ENCODE measurements around the gene ATP8A1. TPM values are rescaled to one million over a fixed set of nuclear protein-coding genes. Genes with fewer than 3 reads are reported as not detected.

Gene ATP8A1
- total RNA-seq, 4 donors from 2014 or later = 4.9 to 13.8 (median 5.2) TPM

GRCh38 chr4:42484630-42485029 is 172.3 kb downstream of the ATP8A1 start:
- intact Hi-C loops (cut with DNase I; ENCODE audit: low total_unique reads) = no loop called here

DNA sequence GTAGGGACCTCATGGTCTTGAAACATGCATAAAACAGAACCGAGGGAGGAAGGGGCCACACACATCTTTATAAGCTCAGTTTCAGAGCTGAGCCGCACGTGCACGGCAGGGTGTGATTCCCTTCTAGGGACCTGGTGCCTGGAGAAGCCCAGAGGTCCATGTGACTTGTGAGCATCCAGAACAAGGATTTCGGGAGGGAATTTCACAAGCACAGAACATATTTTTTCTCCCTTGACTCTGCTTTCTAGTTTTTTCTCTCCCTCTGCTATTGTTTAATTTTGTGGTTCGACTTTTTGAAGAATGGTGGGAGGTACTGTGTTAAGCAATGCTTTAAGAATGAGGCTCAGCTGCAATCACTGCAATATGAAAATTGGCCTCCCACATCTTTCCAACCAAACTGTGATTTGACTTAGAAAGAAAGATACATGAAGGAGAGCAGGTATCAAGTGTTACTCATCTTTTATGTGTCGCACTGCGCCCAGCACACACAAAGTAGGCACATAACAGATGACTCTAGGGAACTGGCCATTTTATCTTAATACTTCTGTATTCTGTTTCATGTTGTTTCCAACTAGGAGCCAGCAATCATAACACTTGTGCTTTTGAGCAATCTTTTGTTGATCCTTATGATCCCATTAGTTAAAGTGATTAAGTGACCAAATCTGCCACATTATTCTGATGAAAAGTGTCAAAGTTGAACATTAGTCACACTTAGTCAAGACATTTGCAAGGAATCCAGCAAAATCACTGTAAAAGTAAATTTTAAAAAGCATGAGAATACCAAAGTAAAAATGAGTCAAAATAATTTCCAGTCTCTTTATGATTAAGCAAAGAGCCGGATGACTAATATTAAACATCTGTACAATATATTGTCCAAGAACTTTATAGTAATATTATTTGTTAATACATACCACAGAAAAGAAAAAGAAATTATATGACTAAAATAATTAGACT is 173.2 kb downstream of the ATP8A1 start:
- intact Hi-C loops (cut with DNase I; ENCODE audit: low total_unique reads) = no loop called here
- TF ChIP-seq CTCF (IDR thresholded peaks at IDR 0.05) (no peak), POLR2A (IDR thresholded peaks at IDR 0.05) (no peak)
- no peak overlapping the region for H3K4me3 ChIP-seq (ENCODE audit: low read depth, poor library complexity, severe bottlenecking)
- 70 to 73% methylated on average over 9 of the region's 9 CpGs for WGBS, 2 donors
- no peak for DNase-seq (ENCODE audit: low spot score in 2 of 2)

More at GRCh38 chr4:42484630-42485029, 172.3 kb downstream of the ATP8A1 start:
- H3K4me3 ChIP-seq (ENCODE audit: low read depth, poor library complexity, severe bottlenecking) = no peak overlapping the region
- DNase-seq (ENCODE audit: low spot score in 2 of 2) = no peak
- WGBS, 2 donors = 92 to 96% methylated on average over 4 of the region's 4 CpGs
- no peak for TF ChIP-seq POLR2A (IDR thresholded peaks at IDR 0.05)

DNA sequence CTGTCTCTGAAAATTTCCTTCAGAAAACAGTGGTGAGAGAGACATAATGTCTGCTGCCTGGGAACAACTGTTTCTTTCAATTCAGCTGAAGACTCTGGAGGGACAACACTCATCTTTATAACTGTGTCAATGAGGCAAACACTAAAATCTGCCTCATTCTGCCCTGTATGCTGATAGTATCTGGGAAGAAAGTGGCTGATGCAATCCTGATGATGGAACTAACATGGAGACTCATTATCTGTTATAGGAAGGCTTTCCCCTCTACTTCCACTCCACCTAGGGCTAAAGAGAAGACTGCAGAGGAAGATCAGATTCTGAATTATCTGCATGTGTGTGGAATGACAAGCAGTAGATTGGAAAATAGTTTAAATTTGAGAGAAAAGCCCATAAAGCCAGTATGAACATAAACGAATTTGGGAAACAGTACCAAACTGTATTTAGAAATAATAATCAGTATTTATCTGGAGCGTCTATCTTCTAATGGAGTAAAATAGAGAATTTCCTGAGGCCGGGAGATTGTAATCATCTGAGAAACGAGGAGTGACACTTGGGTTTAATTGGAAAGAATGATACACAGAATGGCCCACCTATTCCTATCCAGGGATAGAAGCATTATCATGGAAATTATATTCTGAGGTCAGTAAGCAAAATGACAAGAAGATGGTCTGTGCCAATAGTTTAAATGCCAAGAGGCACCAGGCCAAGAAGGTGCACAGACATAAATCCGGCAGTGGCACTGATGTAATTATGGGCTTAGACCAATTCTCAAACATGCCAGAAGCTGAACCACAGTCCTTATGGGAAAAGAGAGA is 174.2 kb downstream of the ATP8A1 start:
- TF ChIP-seq CTCF (IDR thresholded peaks at IDR 0.05) = no peak
- no peak for TF ChIP-seq POLR2A (IDR thresholded peaks at IDR 0.05)
- no peak for DNase-seq (ENCODE audit: low spot score in 2 of 2)
- H3K4me3 ChIP-seq (ENCODE audit: low read depth, poor library complexity, severe bottlenecking) = no peak overlapping the region
- intact Hi-C loops (cut with DNase I; ENCODE audit: low total_unique reads) = no loop called here
- 47 to 48% methylated on average over 5 of the region's 5 CpGs for WGBS, 2 donors

DNA sequence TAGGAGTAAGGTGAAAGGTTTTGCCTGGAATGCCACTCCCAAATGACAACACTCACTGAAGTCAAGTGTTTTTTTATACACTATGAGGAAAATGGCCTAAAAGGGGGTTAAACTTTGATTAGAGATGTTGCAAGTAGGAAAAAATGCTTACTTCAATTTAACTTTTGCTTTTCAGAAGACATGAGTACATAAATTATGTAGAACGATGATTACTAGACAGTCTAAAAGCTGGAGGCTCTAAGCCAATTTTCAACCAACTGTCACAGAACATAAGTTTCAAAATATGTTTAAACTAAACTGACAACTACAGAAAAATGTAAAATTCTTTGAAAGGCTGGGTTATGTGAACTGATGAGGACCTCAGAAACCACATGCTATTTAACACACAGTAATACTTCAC is 176.2 kb downstream of the ATP8A1 start:
- 40 to 48% methylated on average over 1 of the region's 1 CpG for WGBS, 2 donors
- no peak for DNase-seq (ENCODE audit: low spot score in 2 of 2)
- intact Hi-C loops (cut with DNase I; ENCODE audit: low total_unique reads) = no loop called here

GRCh38 chr4:42480281-42480680 is 176.6 kb downstream of the ATP8A1 start:
- TF ChIP-seq CTCF (IDR thresholded peaks at IDR 0.05) = no peak
- no peak for TF ChIP-seq POLR2A (IDR thresholded peaks at IDR 0.05)
- DNase-seq (ENCODE audit: low spot score in 2 of 2) = no peak
- H3K4me3 ChIP-seq (ENCODE audit: low read depth, poor library complexity, severe bottlenecking) = no peak overlapping the region
- WGBS, 2 donors = 45 to 61% methylated on average over 1 of the region's 1 CpG
- intact Hi-C loops (cut with DNase I; ENCODE audit: low total_unique reads) = no loop called here

More for the DNA sequence above, 176.2 kb downstream of the ATP8A1 start:
- H3K4me3 ChIP-seq (ENCODE audit: low read depth, poor library complexity, severe bottlenecking) = no peak overlapping the region
- no peak for TF ChIP-seq POLR2A (IDR thresholded peaks at IDR 0.05)
- no peak for TF ChIP-seq CTCF (IDR thresholded peaks at IDR 0.05)

DNA sequence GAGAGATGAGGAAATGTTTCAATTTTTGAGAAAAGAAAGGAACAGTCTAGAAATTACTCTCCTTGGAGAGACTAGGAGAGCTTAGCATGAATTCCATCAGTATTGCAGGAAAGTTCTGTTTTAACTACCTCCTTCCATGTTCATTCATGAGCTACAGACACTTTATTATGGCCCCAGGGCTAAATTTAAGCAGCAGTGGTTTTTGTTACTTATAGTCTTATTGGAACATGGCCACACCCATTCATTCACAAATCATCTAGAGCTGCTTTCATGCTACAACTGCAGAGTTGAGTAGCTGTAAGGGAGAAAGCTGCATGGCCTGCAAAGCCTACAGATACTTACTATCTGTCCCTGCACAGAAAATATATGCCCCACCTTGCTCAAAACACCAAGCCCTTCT is 178.0 kb downstream of the ATP8A1 start:
- DNase-seq (ENCODE audit: low spot score in 2 of 2) = no peak
- TF ChIP-seq CTCF (IDR thresholded peaks at IDR 0.05) (no peak), POLR2A (IDR thresholded peaks at IDR 0.05) (no peak)
- H3K4me3 ChIP-seq (ENCODE audit: low read depth, poor library complexity, severe bottlenecking) = no peak overlapping the region
- intact Hi-C loops (cut with DNase I; ENCODE audit: low total_unique reads) = no loop called here
